ENCODE data around the gene EZR. TPM values are rescaled to one million over a fixed set of nuclear protein-coding genes. Genes with fewer than 3 reads are reported as not detected.
"Not testable (repeated sequence)": the region's sequence is repeated elsewhere in the genome, so short reads cannot be mapped to it uniquely, and the experiment has no call there.

Gene EZR
- total RNA-seq, 1 donor from 2014 or later = 314 TPM

GRCh38 chr6:158834675-158835385 lies 15.7 kb upstream of the EZR start:
- Histone ChIP-seq H3K27me3 (ENCODE audit: control insufficient read depth, insufficient read depth, low read length) (no peaks in the 10 kb centered on the region), H3K36me3 (ENCODE audit: control insufficient read depth, insufficient read depth, low read length) (no peaks in the 10 kb centered on the region), H3K4me3 (ENCODE audit: low read depth, low read length) (no peak overlapping the region)
- DNase-seq (ENCODE audit: low read depth) (no peak), FAIRE-seq (no peak)
- no peak for TF ChIP-seq CTCF (IDR thresholded peaks at IDR 0.05; ENCODE audit: insufficient read depth, low read length, severe bottlenecking)

GRCh38 chr6:158832807-158833206 lies 13.6 kb upstream of the EZR start:
- not testable (repeated sequence) for H3K27me3 ChIP-seq (ENCODE audit: control insufficient read depth, insufficient read depth, low read length); FAIRE-seq; H3K36me3 ChIP-seq (ENCODE audit: control insufficient read depth, insufficient read depth, low read length); H3K4me3 ChIP-seq (ENCODE audit: low read depth, low read length); DNase-seq (ENCODE audit: low read depth)

- FAIRE-seq (no peak), DNase-seq (ENCODE audit: low read depth) (no peak)
- no peak overlapping the region for H3K4me3 ChIP-seq (ENCODE audit: low read depth, low read length)
- no peaks in the 10 kb centered on the region for H3K36me3 ChIP-seq (ENCODE audit: control insufficient read depth, insufficient read depth, low read length)
- H3K27me3 ChIP-seq (ENCODE audit: control insufficient read depth, insufficient read depth, low read length) = no peaks in the 10 kb centered on the region
- no peak for TF ChIP-seq CTCF (IDR thresholded peaks at IDR 0.05; ENCODE audit: insufficient read depth, low read length, severe bottlenecking)
Observed at GRCh38 chr6:158832026-158832425, 12.9 kb upstream of the EZR start.

GRCh38 chr6:158831571-158831970 lies 12.4 kb upstream of the EZR start:
- Histone ChIP-seq H3K4me3 (ENCODE audit: low read depth, low read length) (no peak overlapping the region), H3K27me3 (ENCODE audit: control insufficient read depth, insufficient read depth, low read length) (no peaks in the 10 kb centered on the region), H3K36me3 (ENCODE audit: control insufficient read depth, insufficient read depth, low read length) (no peaks in the 10 kb centered on the region)
- no peak for FAIRE-seq
- no peak for TF ChIP-seq CTCF (IDR thresholded peaks at IDR 0.05; ENCODE audit: insufficient read depth, low read length, severe bottlenecking)
- no peak for DNase-seq (ENCODE audit: low read depth)

- H3K4me3 ChIP-seq (ENCODE audit: low read depth, low read length) = no peak overlapping the region
- TF ChIP-seq CTCF (IDR thresholded peaks at IDR 0.05; ENCODE audit: insufficient read depth, low read length, severe bottlenecking) = no peak
- no peaks in the 10 kb centered on the region for H3K36me3 ChIP-seq (ENCODE audit: control insufficient read depth, insufficient read depth, low read length)
- DNase-seq (ENCODE audit: low read depth) (no peak), FAIRE-seq (no peak)
- no peaks in the 10 kb centered on the region for H3K27me3 ChIP-seq (ENCODE audit: control insufficient read depth, insufficient read depth, low read length)
Observed at GRCh38 chr6:158830736-158831135, 11.6 kb upstream of the EZR start.

- DNase-seq (ENCODE audit: low read depth) (no peak), FAIRE-seq (no peak)
- no peak for TF ChIP-seq CTCF (IDR thresholded peaks at IDR 0.05; ENCODE audit: insufficient read depth, low read length, severe bottlenecking)
- no peaks in the 10 kb centered on the region for H3K36me3 ChIP-seq (ENCODE audit: control insufficient read depth, insufficient read depth, low read length)
- no peak overlapping the region for H3K4me3 ChIP-seq (ENCODE audit: low read depth, low read length)
- H3K27me3 ChIP-seq (ENCODE audit: control insufficient read depth, insufficient read depth, low read length) = no peaks in the 10 kb centered on the region
Observed at GRCh38 chr6:158828807-158829206, 9.6 kb upstream of the EZR start.

Measured in bronchial epithelial cell (primary cell).